SK-N-SH (cell line): Measurements from ENCODE around the gene KLHL7.

Experiments used
- EP300 ChIP-seq, 2 experiments: IDR thresholded peaks; 2 replicates each; pipeline versions ENCODE4 v1.4.0 to v1.6.1; 2012; ENCODE audit warnings: borderline replicate concordance in 1 of 2, low read depth in 1 of 2, low read length in 1 of 2
- NRF1 ChIP-seq: IDR thresholded peaks from 2 replicates; pipeline ENCODE4 v1.6.1; 2012; ENCODE audit warnings: low read depth, mild to moderate bottlenecking, low read length
- POLR2AphosphoS5 ChIP-seq: IDR thresholded peaks from 2 replicates; pipeline ENCODE4 v1.6.1; 2012; ENCODE audit warnings: low read depth, low read length
- SMC3 ChIP-seq: IDR thresholded peaks from 2 replicates; pipeline ENCODE4 v1.6.1; 2012; ENCODE audit warnings: low read depth, low read length, improper control_type of control experiment
- TAF1 ChIP-seq: IDR thresholded peaks from 2 replicates; pipeline ENCODE4 v1.6.1; 2012; ENCODE audit warnings: low read depth, mild to moderate bottlenecking, low read length, moderate library complexity, borderline replicate concordance
- YY1 ChIP-seq: IDR thresholded peaks from 2 replicates; pipeline ENCODE4 v1.4.0; 2012; ENCODE audit warnings: low read depth, mild to moderate bottlenecking
- TF ChIP-seq, protein P1 (sequence below): fragments of 200-600 bp; sonication (generic); IDR thresholded peaks from 2 replicates; pipeline ENCODE4 v1.6.1; 2017; ENCODE audit warnings: antibody characterized with exemption, mild to moderate bottlenecking, moderate library complexity

DNA sequence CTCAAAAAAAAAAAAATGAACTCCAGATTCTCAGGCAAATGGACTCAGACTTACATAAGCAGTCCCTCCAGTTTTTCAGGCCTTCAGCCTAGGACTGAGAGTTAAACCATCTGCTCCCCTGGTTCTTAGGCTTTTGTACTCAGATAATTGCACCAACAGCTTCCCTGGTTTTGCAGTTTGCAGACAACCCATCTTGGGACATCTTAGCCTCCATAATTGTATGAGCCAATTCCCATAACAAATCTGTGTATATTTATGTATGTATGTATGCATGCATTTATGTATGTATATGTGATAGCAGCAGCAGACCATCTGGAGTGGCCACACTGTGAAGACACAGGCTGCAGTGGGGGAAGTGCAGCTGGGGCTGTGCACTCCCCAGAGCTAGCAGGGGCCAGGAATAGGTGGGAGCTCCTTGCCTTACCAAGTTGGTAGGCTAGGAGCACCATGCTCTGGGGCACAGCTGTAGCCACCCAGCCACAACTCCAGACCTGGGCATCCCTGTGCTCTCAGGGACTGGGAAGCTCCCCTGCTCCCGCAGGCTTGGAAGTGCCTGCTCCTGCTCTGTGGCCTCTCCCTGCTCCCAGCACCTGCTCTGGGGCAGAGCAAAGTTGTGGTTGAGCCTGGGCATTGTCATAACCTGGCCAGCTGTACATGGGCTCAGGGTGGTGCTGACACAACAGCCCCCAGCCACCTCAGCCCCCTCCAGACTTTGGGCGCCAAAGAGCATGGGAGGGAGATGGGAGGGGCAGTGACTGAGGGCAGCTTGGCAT is 8.9 kb upstream of the KLHL7 start:
- TF ChIP-seq, protein P1, sequence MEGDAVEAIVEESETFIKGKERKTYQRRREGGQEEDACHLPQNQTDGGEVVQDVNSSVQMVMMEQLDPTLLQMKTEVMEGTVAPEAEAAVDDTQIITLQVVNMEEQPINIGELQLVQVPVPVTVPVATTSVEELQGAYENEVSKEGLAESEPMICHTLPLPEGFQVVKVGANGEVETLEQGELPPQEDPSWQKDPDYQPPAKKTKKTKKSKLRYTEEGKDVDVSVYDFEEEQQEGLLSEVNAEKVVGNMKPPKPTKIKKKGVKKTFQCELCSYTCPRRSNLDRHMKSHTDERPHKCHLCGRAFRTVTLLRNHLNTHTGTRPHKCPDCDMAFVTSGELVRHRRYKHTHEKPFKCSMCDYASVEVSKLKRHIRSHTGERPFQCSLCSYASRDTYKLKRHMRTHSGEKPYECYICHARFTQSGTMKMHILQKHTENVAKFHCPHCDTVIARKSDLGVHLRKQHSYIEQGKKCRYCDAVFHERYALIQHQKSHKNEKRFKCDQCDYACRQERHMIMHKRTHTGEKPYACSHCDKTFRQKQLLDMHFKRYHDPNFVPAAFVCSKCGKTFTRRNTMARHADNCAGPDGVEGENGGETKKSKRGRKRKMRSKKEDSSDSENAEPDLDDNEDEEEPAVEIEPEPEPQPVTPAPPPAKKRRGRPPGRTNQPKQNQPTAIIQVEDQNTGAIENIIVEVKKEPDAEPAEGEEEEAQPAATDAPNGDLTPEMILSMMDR: no peak
- no peak for TF ChIP-seq EP300 (IDR thresholded peaks at IDR 0.05; ENCODE audit: borderline replicate concordance in 1 of 2, low read depth in 1 of 2, low read length in 1 of 2)
- TF ChIP-seq YY1: no peak
- TF ChIP-seq NRF1: no peak
- TF ChIP-seq POLR2AphosphoS5: no peak
- TF ChIP-seq TAF1: no peak
- TF ChIP-seq SMC3: no peak
